WTC11 (cell line): ENCODE data around the gene CD79B. TPM values are rescaled to one million over a fixed set of nuclear protein-coding genes. Genes with fewer than 3 reads are reported as not detected.

Source experiments
- ATAC-seq: fragments of 200-7000 bp; cut with Tn5 transposase; 2 replicates; pipeline ENCODE4 v1.10.0; 2021; ENCODE audit warnings: mild to moderate bottlenecking, moderate library complexity
- CTCF ChIA-PET: fragments of 300-600 bp; sonication (Branson Sonifier 250); formaldehyde crosslinking; loops from one replicate; lab custom pipeline; 2021; ENCODE audit warnings: antibody characterized with exemption; lab: Charles Lee
- POLR2A ChIA-PET: fragments of 350-600 bp; sonication (Branson Sonifier 250); formaldehyde crosslinking; loops from one replicate; lab custom pipeline; 2021; ENCODE audit warnings: antibody characterized with exemption; lab: Charles Lee
- DNase-seq: peaks from one replicate; pipeline ENCODE4 v3.0.0; 2021; ENCODE audit warnings: low spot score
- H3K27ac Mint-ChIP-seq: 2 replicates; pipeline ENCODE4 v1.8.0; 2021; ENCODE audit warnings: mixed read lengths
- H3K27me3 Mint-ChIP-seq: 2 replicates; pipeline ENCODE4 v1.8.0; 2021; ENCODE audit warnings: low read depth, mild to moderate bottlenecking, moderate library complexity, mixed read lengths
- H3K36me3 Mint-ChIP-seq: 2 replicates; pipeline ENCODE4 v1.8.0; 2021; ENCODE audit warnings: mixed read lengths
- H3K4me1 Mint-ChIP-seq: 2 replicates; pipeline ENCODE4 v1.8.0; 2022; ENCODE audit warnings: mixed read lengths
- H3K4me3 Mint-ChIP-seq: 2 replicates; pipeline ENCODE4 v1.8.0; 2021; ENCODE audit warnings: mild to moderate bottlenecking, moderate library complexity, mixed read lengths
- H3K9me3 Mint-ChIP-seq: 2 replicates; pipeline ENCODE4 v1.8.0; 2021; ENCODE audit warnings: mixed read lengths
- CREM ChIP-seq: sonication (generic); formaldehyde crosslinking; IDR thresholded peaks from 2 replicates; pipeline ENCODE4 v1.8.1; 2022; ENCODE audit warnings: mild to moderate bottlenecking, missing genetic modification reagents, moderate library complexity
- ESRRA ChIP-seq: sonication (generic); formaldehyde crosslinking; IDR thresholded peaks from 2 replicates; pipeline ENCODE4 v1.8.1; 2022; ENCODE audit warnings: mild to moderate bottlenecking, missing genetic modification reagents, borderline replicate concordance
- FOXJ3 ChIP-seq: sonication (generic); formaldehyde crosslinking; IDR thresholded peaks from 2 replicates; pipeline ENCODE4 v1.9.0; 2021; ENCODE audit warnings: missing genetic modification reagents, mild to moderate bottlenecking, borderline replicate concordance
- GRHL2 ChIP-seq: fragments of 250-450 bp; sonication (Bioruptor Pico); IDR thresholded peaks from 2 replicates; pipeline ENCODE4 v1.8.0; 2022; ENCODE audit warnings: mild to moderate bottlenecking, moderate library complexity; ENCODE audit not compliant: insufficient replicate concordance, severe bottlenecking
- KAT7 ChIP-seq: sonication (generic); formaldehyde crosslinking; IDR thresholded peaks from 2 replicates; pipeline ENCODE4 v1.8.1; 2023; ENCODE audit warnings: missing genetic modification reagents, mild to moderate bottlenecking, borderline replicate concordance
- NFYB ChIP-seq: sonication (generic); formaldehyde crosslinking; conservative IDR thresholded peaks from 2 replicates; pipeline ENCODE4 v1.8.0; 2022; ENCODE audit warnings: low read depth, missing genetic modification reagents
- RELA ChIP-seq: sonication (generic); formaldehyde crosslinking; IDR thresholded peaks from 2 replicates; pipeline ENCODE4 v1.8.1; 2022; ENCODE audit warnings: missing genetic modification reagents, mild to moderate bottlenecking, borderline replicate concordance
- SOX15 ChIP-seq: fragments of 250-450 bp; sonication (Bioruptor Pico); IDR thresholded peaks from 2 replicates; pipeline ENCODE4 v1.9.0; 2021; ENCODE audit warnings: mild to moderate bottlenecking
- ZBTB21 ChIP-seq: sonication (generic); formaldehyde crosslinking; IDR thresholded peaks from 2 replicates; pipeline ENCODE4 v1.8.1; 2023; ENCODE audit warnings: mild to moderate bottlenecking, missing genetic modification reagents, borderline replicate concordance
- ZNF121 ChIP-seq: sonication (generic); formaldehyde crosslinking; IDR thresholded peaks from 2 replicates; pipeline ENCODE4 v1.8.0; 2023; ENCODE audit warnings: missing genetic modification reagents
- total RNA-seq: library from RNA; stranded (reverse); gene quantifications from 3 replicates; pipeline ENCODE4 v1.2.3, GENCODE V29; 2021
- TF ChIP-seq, protein P1 (sequence below): sonication (generic); formaldehyde crosslinking; IDR thresholded peaks from 2 replicates; pipeline ENCODE4 v1.8.0; 2022; ENCODE audit warnings: missing genetic modification reagents
- TF ChIP-seq, protein P2 (sequence below): sonication (generic); formaldehyde crosslinking; IDR thresholded peaks from 2 replicates; pipeline ENCODE4 v1.8.1; 2022; ENCODE audit warnings: mild to moderate bottlenecking, moderate library complexity, missing genetic modification reagents
- TF ChIP-seq, protein P3 (sequence below): sonication (generic); formaldehyde crosslinking; IDR thresholded peaks from 2 replicates; pipeline ENCODE4 v1.8.0; 2023; ENCODE audit warnings: missing genetic modification reagents, mild to moderate bottlenecking, borderline replicate concordance
- TF ChIP-seq, protein P4 (sequence below): sonication (generic); formaldehyde crosslinking; IDR thresholded peaks from 2 replicates; pipeline ENCODE4 v1.8.0; 2022; ENCODE audit warnings: mild to moderate bottlenecking, missing genetic modification reagents
- TF ChIP-seq, protein P5 (sequence below): fragments of 250-450 bp; sonication (Bioruptor Pico); IDR thresholded peaks from 2 replicates; pipeline ENCODE4 v1.9.0; 2021; ENCODE audit warnings: moderate library complexity, mild to moderate bottlenecking, inconsistent platforms, borderline replicate concordance

The CD79B gene
- total RNA-seq, 1 experiment from 2014 or later = 3.0 TPM

DNA sequence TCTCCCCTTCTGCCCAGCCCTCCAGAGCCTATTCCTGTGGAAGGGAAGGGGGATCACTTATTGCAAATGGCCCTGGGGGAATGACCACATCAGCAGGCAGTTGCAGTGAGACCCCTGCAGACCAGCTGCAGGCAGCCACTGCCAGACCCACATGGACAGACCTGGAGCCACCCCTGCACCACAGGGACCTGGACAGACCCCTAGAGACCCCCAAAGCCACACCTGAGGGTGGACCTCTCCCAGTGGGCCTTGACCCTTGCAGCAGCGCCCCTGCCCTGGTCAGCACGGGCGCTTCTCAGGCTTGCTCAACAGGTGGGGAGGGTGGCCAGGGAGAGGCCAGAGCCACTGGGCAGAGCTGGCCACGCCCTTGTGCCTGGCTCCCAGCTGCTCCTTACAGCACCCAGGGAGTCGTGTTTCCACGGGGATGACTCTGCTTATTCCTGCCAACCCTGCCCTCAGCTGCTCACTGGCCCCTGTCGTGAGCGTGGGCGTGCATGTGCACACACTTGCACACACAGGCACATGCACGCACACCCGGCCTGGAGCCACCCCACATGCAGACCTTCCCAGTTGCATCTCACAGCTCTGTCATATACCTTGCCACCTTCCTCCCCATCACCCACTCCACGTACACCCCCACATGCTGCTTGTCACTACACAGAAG lies 41.9 kb upstream of the CD79B start:
- no peaks in the 10 kb centered on the region for H3K36me3 Mint-ChIP-seq
- no peak overlapping the region for H3K4me3 Mint-ChIP-seq
- ChIA-PET CTCF (interaction anchor here (0.8 to 2.2 kb wide), 9 partner anchors 12 to 160 kb away, joined by 3 to 8 read pairs (median 5); no protein-coding TSS in a partner anchor), POLR2A (no interaction called here)
- H3K27ac Mint-ChIP-seq = no peak overlapping the region
- DNase-seq (no peak), ATAC-seq (no peak)
- H3K9me3 Mint-ChIP-seq = no peaks in the 10 kb centered on the region
- H3K27me3 Mint-ChIP-seq = no peaks in the 10 kb centered on the region; the same call in 1 of the 2 replicates
- TF ChIP-seq KAT7 (CRISPR knock-in tag) (no peak), CREM (CRISPR knock-in tag) (no peak), GRHL2 (CRISPR knock-in tag) (no peak), SOX15 (no peak), ZNF121 (CRISPR knock-in tag) (no peak), FOXJ3 (CRISPR knock-in tag) (no peak), NFYB (CRISPR knock-in tag) (no peak), ZBTB21 (CRISPR knock-in tag) (no peak), RELA (CRISPR knock-in tag) (no peak), ESRRA (CRISPR knock-in tag) (no peak)
- TF ChIP-seq, protein P1, sequence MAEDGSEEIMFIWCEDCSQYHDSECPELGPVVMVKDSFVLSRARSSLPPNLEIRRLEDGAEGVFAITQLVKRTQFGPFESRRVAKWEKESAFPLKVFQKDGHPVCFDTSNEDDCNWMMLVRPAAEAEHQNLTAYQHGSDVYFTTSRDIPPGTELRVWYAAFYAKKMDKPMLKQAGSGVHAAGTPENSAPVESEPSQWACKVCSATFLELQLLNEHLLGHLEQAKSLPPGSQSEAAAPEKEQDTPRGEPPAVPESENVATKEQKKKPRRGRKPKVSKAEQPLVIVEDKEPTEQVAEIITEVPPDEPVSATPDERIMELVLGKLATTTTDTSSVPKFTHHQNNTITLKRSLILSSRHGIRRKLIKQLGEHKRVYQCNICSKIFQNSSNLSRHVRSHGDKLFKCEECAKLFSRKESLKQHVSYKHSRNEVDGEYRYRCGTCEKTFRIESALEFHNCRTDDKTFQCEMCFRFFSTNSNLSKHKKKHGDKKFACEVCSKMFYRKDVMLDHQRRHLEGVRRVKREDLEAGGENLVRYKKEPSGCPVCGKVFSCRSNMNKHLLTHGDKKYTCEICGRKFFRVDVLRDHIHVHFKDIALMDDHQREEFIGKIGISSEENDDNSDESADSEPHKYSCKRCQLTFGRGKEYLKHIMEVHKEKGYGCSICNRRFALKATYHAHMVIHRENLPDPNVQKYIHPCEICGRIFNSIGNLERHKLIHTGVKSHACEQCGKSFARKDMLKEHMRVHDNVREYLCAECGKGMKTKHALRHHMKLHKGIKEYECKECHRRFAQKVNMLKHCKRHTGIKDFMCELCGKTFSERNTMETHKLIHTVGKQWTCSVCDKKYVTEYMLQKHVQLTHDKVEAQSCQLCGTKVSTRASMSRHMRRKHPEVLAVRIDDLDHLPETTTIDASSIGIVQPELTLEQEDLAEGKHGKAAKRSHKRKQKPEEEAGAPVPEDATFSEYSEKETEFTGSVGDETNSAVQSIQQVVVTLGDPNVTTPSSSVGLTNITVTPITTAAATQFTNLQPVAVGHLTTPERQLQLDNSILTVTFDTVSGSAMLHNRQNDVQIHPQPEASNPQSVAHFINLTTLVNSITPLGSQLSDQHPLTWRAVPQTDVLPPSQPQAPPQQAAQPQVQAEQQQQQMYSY (CRISPR knock-in tag) = no peak
- TF ChIP-seq, protein P2, sequence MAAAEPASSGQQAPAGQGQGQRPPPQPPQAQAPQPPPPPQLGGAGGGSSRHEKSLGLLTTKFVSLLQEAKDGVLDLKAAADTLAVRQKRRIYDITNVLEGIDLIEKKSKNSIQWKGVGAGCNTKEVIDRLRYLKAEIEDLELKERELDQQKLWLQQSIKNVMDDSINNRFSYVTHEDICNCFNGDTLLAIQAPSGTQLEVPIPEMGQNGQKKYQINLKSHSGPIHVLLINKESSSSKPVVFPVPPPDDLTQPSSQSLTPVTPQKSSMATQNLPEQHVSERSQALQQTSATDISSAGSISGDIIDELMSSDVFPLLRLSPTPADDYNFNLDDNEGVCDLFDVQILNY = no peak
- TF ChIP-seq, protein P3, sequence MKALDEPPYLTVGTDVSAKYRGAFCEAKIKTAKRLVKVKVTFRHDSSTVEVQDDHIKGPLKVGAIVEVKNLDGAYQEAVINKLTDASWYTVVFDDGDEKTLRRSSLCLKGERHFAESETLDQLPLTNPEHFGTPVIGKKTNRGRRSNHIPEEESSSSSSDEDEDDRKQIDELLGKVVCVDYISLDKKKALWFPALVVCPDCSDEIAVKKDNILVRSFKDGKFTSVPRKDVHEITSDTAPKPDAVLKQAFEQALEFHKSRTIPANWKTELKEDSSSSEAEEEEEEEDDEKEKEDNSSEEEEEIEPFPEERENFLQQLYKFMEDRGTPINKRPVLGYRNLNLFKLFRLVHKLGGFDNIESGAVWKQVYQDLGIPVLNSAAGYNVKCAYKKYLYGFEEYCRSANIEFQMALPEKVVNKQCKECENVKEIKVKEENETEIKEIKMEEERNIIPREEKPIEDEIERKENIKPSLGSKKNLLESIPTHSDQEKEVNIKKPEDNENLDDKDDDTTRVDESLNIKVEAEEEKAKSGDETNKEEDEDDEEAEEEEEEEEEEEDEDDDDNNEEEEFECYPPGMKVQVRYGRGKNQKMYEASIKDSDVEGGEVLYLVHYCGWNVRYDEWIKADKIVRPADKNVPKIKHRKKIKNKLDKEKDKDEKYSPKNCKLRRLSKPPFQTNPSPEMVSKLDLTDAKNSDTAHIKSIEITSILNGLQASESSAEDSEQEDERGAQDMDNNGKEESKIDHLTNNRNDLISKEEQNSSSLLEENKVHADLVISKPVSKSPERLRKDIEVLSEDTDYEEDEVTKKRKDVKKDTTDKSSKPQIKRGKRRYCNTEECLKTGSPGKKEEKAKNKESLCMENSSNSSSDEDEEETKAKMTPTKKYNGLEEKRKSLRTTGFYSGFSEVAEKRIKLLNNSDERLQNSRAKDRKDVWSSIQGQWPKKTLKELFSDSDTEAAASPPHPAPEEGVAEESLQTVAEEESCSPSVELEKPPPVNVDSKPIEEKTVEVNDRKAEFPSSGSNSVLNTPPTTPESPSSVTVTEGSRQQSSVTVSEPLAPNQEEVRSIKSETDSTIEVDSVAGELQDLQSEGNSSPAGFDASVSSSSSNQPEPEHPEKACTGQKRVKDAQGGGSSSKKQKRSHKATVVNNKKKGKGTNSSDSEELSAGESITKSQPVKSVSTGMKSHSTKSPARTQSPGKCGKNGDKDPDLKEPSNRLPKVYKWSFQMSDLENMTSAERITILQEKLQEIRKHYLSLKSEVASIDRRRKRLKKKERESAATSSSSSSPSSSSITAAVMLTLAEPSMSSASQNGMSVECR (CRISPR knock-in tag) = no peak
- TF ChIP-seq, protein P4, sequence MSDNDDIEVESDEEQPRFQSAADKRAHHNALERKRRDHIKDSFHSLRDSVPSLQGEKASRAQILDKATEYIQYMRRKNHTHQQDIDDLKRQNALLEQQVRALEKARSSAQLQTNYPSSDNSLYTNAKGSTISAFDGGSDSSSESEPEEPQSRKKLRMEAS (CRISPR knock-in tag) = no peak
- TF ChIP-seq, protein P5, sequence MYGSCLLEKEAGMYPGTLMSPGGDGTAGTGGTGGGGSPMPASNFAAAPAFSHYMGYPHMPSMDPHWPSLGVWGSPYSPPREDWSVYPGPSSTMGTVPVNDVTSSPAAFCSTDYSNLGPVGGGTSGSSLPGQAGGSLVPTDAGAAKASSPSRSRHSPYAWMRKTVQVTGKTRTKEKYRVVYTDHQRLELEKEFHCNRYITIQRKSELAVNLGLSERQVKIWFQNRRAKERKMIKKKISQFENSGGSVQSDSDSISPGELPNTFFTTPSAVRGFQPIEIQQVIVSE (CRISPR knock-in tag) = no peak
- H3K4me1 Mint-ChIP-seq = 0 out of 2 replicates have a peak, but pooled peaks cover 5% of the 10 kb centered on the region
